PC-9 (cell line): Measurements from ENCODE around the gene PUM2.

ENCODE experiments used
- EZH2 ChIP-seq: fragments of 200-600 bp; sonication (generic); IDR thresholded peaks from 2 replicates; pipeline ENCODE4 v1.8.0; 2017; ENCODE audit warnings: antibody characterized with exemption, low read depth
- TF ChIP-seq, protein P1 (sequence below): fragments of 200-600 bp; sonication (generic); conservative IDR thresholded peaks from 2 replicates; pipeline ENCODE4 v1.6.1; 2017; ENCODE audit warnings: mixed run types, antibody characterized with exemption, mild to moderate bottlenecking, moderate library complexity

- TF ChIP-seq, protein P1, sequence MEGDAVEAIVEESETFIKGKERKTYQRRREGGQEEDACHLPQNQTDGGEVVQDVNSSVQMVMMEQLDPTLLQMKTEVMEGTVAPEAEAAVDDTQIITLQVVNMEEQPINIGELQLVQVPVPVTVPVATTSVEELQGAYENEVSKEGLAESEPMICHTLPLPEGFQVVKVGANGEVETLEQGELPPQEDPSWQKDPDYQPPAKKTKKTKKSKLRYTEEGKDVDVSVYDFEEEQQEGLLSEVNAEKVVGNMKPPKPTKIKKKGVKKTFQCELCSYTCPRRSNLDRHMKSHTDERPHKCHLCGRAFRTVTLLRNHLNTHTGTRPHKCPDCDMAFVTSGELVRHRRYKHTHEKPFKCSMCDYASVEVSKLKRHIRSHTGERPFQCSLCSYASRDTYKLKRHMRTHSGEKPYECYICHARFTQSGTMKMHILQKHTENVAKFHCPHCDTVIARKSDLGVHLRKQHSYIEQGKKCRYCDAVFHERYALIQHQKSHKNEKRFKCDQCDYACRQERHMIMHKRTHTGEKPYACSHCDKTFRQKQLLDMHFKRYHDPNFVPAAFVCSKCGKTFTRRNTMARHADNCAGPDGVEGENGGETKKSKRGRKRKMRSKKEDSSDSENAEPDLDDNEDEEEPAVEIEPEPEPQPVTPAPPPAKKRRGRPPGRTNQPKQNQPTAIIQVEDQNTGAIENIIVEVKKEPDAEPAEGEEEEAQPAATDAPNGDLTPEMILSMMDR, result no peak
- no peak for TF ChIP-seq EZH2
Observed at GRCh38 chr2:20356042-20356441, 5.4 kb upstream of the PUM2 start.
